GM23338 (cell line): ENCODE data around the gene IL19. TPM values are rescaled to one million over a fixed set of nuclear protein-coding genes. Genes with fewer than 3 reads are reported as not detected.

Experiments used
- ATAC-seq: fragments of 200-7000 bp; cut with Tn5 transposase; 3 replicates; pipeline ENCODE4 v1.9.1; 2020
- DNase-seq: peaks from one replicate; pipeline ENCODE4 v3.0.0-alpha.2; 2015; ENCODE audit warnings: low spot score
- H2AFZ ChIP-seq: fragments of 200-600 bp; sonication (generic); 2 replicates; pipeline ENCODE4 v1.8.0; 2016; ENCODE audit warnings: antibody characterized with exemption, mild to moderate bottlenecking, moderate library complexity
- H3F3A ChIP-seq: fragments of 200-600 bp; sonication (generic); replicated peaks from 2 replicates; pipeline ENCODE4 v1.8.0; 2017; ENCODE audit warnings: antibody characterized with exemption, mixed run types, low read depth
- H3K27ac ChIP-seq: fragments of 200-600 bp; sonication (generic); 2 replicates; pipeline ENCODE4 v1.6.1; 2016; ENCODE audit warnings: low read depth
- H3K27me3 ChIP-seq: fragments of 200-600 bp; sonication (generic); 2 replicates; pipeline ENCODE4 v1.8.0; 2016; ENCODE audit warnings: mild to moderate bottlenecking, mixed run types, moderate library complexity; ENCODE audit not compliant: insufficient read depth
- H3K36me3 ChIP-seq: fragments of 200-600 bp; sonication (generic); 2 replicates; pipeline ENCODE4 v1.8.0; 2016; ENCODE audit warnings: mild to moderate bottlenecking; ENCODE audit not compliant: insufficient read depth
- H3K4me1 ChIP-seq: fragments of 200-600 bp; sonication (generic); 2 replicates; pipeline ENCODE4 v1.8.0; 2016; ENCODE audit warnings: mild to moderate bottlenecking, moderate library complexity; ENCODE audit not compliant: insufficient read depth
- H3K4me2 ChIP-seq: fragments of 200-600 bp; sonication (generic); 2 replicates; pipeline ENCODE4 v1.7.1; 2017; ENCODE audit warnings: mixed run types
- H3K4me3 ChIP-seq: fragments of 200-600 bp; sonication (generic); 2 replicates; pipeline ENCODE4 v1.6.1; 2016; ENCODE audit warnings: mixed run types
- H3K79me2 ChIP-seq: fragments of 200-600 bp; sonication (generic); replicated peaks from 2 replicates; pipeline ENCODE4 v1.8.0; 2017; ENCODE audit warnings: mild to moderate bottlenecking; ENCODE audit not compliant: insufficient read depth
- H3K9me2 ChIP-seq: fragments of 200-600 bp; sonication (generic); 2 replicates; pipeline ENCODE4 v1.8.0; 2017; ENCODE audit not compliant: insufficient read depth
- H4K20me1 ChIP-seq: fragments of 200-600 bp; sonication (generic); replicated peaks from 2 replicates; pipeline ENCODE4 v1.8.0; 2017; ENCODE audit warnings: mild to moderate bottlenecking; ENCODE audit not compliant: insufficient read depth
- H3K27ac Mint-ChIP-seq: 2 replicates; pipeline ENCODE4 v1.8.0; 2020; ENCODE audit warnings: inconsistent platforms, mild to moderate bottlenecking, moderate library complexity, mixed read lengths
- H3K27me3 Mint-ChIP-seq: 3 replicates; pipeline ENCODE4 v1.8.0; 2022; ENCODE audit warnings: low read depth, mild to moderate bottlenecking, moderate library complexity, mixed read lengths, inconsistent platforms; ENCODE audit not compliant: insufficient read depth, poor library complexity
- H3K36me3 Mint-ChIP-seq: 3 replicates; pipeline ENCODE4 v1.8.0; 2021; ENCODE audit warnings: low read depth, mild to moderate bottlenecking, inconsistent platforms, moderate library complexity, mixed read lengths
- H3K4me1 Mint-ChIP-seq: 3 replicates; pipeline ENCODE4 v1.8.0; 2020; ENCODE audit warnings: mild to moderate bottlenecking, inconsistent platforms, mixed read lengths
- H3K4me3 Mint-ChIP-seq: 3 replicates; pipeline ENCODE4 v1.8.0; 2021; ENCODE audit warnings: moderate library complexity, mild to moderate bottlenecking, inconsistent platforms, mixed read lengths
- H3K9me3 Mint-ChIP-seq: 3 replicates; pipeline ENCODE4 v1.8.0; 2020; ENCODE audit warnings: moderate library complexity, mild to moderate bottlenecking, inconsistent platforms, mixed read lengths
- CREB1 ChIP-seq: fragments of 250-450 bp; sonication (Bioruptor Pico); IDR thresholded peaks from 2 replicates; pipeline ENCODE4 v1.5.0; 2020; ENCODE audit warnings: low read depth, mild to moderate bottlenecking, moderate library complexity
- EZH2 ChIP-seq: fragments of 200-600 bp; sonication (generic); IDR thresholded peaks from one replicate; pipeline ENCODE4 v1.8.0; 2017; ENCODE audit warnings: antibody characterized with exemption, mild to moderate bottlenecking, low read depth; ENCODE audit not compliant: unreplicated experiment
- EZH2phosphoT487 ChIP-seq: fragments of 200-600 bp; sonication (generic); IDR thresholded peaks from one replicate; pipeline ENCODE4 v1.8.1; 2018; ENCODE audit warnings: antibody characterized with exemption; ENCODE audit not compliant: unreplicated experiment
- NANOG ChIP-seq: IDR thresholded peaks from 2 replicates; pipeline ENCODE4 v1.6.1; 2016; ENCODE audit warnings: antibody characterized with exemption, borderline replicate concordance
- STAT1 ChIP-seq: IDR thresholded peaks from one replicate; pipeline ENCODE4 v1.6.1; 2016; ENCODE audit warnings: antibody characterized with exemption; ENCODE audit not compliant: unreplicated experiment
- polyA plus RNA-seq: library from polyadenylated mRNA; unstranded; fragments of >200 nt; fragmentation: Nextera tagmentation; extraction: Ambion mirVana; gene quantifications from 2 replicates; pipeline ENCODE4 v1.2.1, GENCODE V29; 2016
- total RNA-seq: library from RNA; depleted of rRNA; stranded (reverse); fragments of >200 nt; shearing (Covaris generic); gene quantifications from 2 replicates; pipeline ENCODE4 v1.2.3, GENCODE V29; 2014
- TF ChIP-seq, protein P1 (sequence below): IDR thresholded peaks from one replicate; pipeline ENCODE4 v1.6.1; 2018; ENCODE audit warnings: antibody characterized with exemption; ENCODE audit not compliant: unreplicated experiment
- TF ChIP-seq, protein P2 (sequence below): IDR thresholded peaks from 2 replicates; pipeline ENCODE4 v1.6.1; 2016; ENCODE audit warnings: antibody characterized with exemption
- TF ChIP-seq, protein P3 (sequence below), 2 experiments: fragments of 200-600 bp in 1 of 2; sonication (generic) in 1 of 2; conservative IDR thresholded peaks; 2 replicates each; pipeline versions ENCODE4 v1.5.1 to v1.6.1; 2016 to 2017; ENCODE audit warnings: antibody characterized with exemption in 2 of 2, low read depth in 2 of 2, mild to moderate bottlenecking in 2 of 2, moderate library complexity in 1 of 2

Gene IL19
- total and polyA plus RNA-seq, 2 experiments from 2014 or later = not detected

DNA sequence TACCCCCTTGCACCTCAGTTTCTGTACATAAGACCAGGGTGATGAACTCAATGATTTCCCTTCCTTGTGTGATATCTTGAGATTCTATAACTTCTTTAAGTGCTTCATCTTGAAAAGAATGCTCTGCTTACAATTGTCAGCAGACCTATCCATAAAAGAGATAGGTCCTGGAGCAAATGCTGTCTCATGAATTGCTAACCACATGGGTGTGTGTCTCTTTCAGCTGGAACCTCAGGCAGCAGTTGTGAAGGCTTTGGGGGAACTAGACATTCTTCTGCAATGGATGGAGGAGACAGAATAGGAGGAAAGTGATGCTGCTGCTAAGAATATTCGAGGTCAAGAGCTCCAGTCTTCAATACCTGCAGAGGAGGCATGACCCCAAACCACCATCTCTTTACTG is 97.7 kb downstream of the IL19 start:
- Mint-ChIP-seq H3K4me3 (no peak overlapping the region), H3K27ac (no peak overlapping the region), H3K27me3 (peaks cover 5% of the 10 kb centered on the region), H3K36me3 (no peaks in the 10 kb centered on the region), H3K4me1 (no peaks in the 10 kb centered on the region), H3K9me3 (no peaks in the 10 kb centered on the region)
- Histone ChIP-seq H4K20me1 (no peaks in the 10 kb centered on the region), H3K4me1 (no peaks in the 10 kb centered on the region), H3K27ac (no peak overlapping the region), H3F3A (no peaks in the 10 kb centered on the region), H3K27me3 (no peaks in the 10 kb centered on the region), H3K4me2 (no peak overlapping the region), H3K36me3 (no peaks in the 10 kb centered on the region), H3K9me2 (0 out of 2 replicates have a peak, but pooled peaks cover 6% of the 10 kb centered on the region), H3K79me2 (no peaks in the 10 kb centered on the region), H3K4me3 (no peak overlapping the region), H2AFZ (no peak overlapping the region)
- TF ChIP-seq, protein P1, sequence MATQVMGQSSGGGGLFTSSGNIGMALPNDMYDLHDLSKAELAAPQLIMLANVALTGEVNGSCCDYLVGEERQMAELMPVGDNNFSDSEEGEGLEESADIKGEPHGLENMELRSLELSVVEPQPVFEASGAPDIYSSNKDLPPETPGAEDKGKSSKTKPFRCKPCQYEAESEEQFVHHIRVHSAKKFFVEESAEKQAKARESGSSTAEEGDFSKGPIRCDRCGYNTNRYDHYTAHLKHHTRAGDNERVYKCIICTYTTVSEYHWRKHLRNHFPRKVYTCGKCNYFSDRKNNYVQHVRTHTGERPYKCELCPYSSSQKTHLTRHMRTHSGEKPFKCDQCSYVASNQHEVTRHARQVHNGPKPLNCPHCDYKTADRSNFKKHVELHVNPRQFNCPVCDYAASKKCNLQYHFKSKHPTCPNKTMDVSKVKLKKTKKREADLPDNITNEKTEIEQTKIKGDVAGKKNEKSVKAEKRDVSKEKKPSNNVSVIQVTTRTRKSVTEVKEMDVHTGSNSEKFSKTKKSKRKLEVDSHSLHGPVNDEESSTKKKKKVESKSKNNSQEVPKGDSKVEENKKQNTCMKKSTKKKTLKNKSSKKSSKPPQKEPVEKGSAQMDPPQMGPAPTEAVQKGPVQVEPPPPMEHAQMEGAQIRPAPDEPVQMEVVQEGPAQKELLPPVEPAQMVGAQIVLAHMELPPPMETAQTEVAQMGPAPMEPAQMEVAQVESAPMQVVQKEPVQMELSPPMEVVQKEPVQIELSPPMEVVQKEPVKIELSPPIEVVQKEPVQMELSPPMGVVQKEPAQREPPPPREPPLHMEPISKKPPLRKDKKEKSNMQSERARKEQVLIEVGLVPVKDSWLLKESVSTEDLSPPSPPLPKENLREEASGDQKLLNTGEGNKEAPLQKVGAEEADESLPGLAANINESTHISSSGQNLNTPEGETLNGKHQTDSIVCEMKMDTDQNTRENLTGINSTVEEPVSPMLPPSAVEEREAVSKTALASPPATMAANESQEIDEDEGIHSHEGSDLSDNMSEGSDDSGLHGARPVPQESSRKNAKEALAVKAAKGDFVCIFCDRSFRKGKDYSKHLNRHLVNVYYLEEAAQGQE = no peak
- TF ChIP-seq, protein P2, sequence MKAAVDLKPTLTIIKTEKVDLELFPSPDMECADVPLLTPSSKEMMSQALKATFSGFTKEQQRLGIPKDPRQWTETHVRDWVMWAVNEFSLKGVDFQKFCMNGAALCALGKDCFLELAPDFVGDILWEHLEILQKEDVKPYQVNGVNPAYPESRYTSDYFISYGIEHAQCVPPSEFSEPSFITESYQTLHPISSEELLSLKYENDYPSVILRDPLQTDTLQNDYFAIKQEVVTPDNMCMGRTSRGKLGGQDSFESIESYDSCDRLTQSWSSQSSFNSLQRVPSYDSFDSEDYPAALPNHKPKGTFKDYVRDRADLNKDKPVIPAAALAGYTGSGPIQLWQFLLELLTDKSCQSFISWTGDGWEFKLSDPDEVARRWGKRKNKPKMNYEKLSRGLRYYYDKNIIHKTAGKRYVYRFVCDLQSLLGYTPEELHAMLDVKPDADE = no peak
- TF ChIP-seq, protein P3, sequence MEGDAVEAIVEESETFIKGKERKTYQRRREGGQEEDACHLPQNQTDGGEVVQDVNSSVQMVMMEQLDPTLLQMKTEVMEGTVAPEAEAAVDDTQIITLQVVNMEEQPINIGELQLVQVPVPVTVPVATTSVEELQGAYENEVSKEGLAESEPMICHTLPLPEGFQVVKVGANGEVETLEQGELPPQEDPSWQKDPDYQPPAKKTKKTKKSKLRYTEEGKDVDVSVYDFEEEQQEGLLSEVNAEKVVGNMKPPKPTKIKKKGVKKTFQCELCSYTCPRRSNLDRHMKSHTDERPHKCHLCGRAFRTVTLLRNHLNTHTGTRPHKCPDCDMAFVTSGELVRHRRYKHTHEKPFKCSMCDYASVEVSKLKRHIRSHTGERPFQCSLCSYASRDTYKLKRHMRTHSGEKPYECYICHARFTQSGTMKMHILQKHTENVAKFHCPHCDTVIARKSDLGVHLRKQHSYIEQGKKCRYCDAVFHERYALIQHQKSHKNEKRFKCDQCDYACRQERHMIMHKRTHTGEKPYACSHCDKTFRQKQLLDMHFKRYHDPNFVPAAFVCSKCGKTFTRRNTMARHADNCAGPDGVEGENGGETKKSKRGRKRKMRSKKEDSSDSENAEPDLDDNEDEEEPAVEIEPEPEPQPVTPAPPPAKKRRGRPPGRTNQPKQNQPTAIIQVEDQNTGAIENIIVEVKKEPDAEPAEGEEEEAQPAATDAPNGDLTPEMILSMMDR (conservative IDR thresholded peaks at IDR 0.05; ENCODE audit: low read depth in 2 of 2) = no peak
- TF ChIP-seq CREB1 (CRISPR knock-in tag) = no peak
- TF ChIP-seq EZH2 = no peak
- TF ChIP-seq STAT1 = no peak
- no peak for TF ChIP-seq EZH2phosphoT487
- no peak for DNase-seq
- ATAC-seq = no peak

DNA sequence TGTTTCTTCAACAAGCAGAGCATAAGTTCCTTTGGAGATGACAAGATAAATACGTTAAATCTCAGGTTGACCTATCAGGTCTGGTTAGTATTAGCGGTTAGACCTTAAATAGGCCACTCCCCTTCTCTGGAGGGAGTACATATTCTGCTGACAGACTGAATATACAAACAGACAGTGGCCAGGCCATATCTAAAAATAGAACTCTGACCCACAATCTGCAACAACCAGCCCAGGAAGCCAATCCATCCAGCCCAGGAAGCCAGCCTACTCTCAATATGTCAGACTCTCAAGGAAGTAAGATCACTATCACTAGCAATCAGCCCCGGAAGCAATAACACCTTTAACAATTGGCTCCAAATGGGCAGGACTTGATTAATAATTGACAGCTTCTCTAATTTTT is 101.6 kb downstream of the IL19 start:
- no peak overlapping the region for H3K4me3 Mint-ChIP-seq
- Histone ChIP-seq H4K20me1 (no peaks in the 10 kb centered on the region), H3K9me2 (peaks cover 12% of the 10 kb centered on the region; the same call in 1 of the 2 replicates), H3K4me3 (no peak overlapping the region), H2AFZ (no peak overlapping the region), H3F3A (no peaks in the 10 kb centered on the region), H3K36me3 (no peaks in the 10 kb centered on the region), H3K4me1 (no peaks in the 10 kb centered on the region), H3K27me3 (no peaks in the 10 kb centered on the region), H3K79me2 (no peaks in the 10 kb centered on the region), H3K4me2 (no peak overlapping the region), H3K27ac (no peak overlapping the region)
- H3K27ac Mint-ChIP-seq = no peak overlapping the region
- no peaks in the 10 kb centered on the region for H3K36me3 Mint-ChIP-seq
- TF ChIP-seq CREB1 (CRISPR knock-in tag) (no peak), NANOG (no peak)
- ATAC-seq = no peak
- peaks cover 9% of the 10 kb centered on the region; the same call in 2 of the 3 replicates for H3K9me3 Mint-ChIP-seq
- no peaks in the 10 kb centered on the region for H3K4me1 Mint-ChIP-seq
- no peak for DNase-seq
- H3K27me3 Mint-ChIP-seq = peaks cover 2% of the 10 kb centered on the region
